Mesodermal cell (in vitro differentiated cells): ENCODE data around the gene TOGARAM2.
A peak's percentile ranks its signal among the peaks of the same experiment; 100 is the strongest.

Experiments used
- H3K27ac ChIP-seq: 2 replicates; pipeline ENCODE4 v1.7.0; 2013; ENCODE audit warnings: mild to moderate bottlenecking, low read depth, low read length, moderate library complexity; ENCODE audit not compliant: severe bottlenecking
- H3K36me3 ChIP-seq: 2 replicates; pipeline ENCODE4 v1.7.1; 2013; ENCODE audit warnings: mild to moderate bottlenecking, low read length, moderate library complexity; ENCODE audit not compliant: control insufficient read depth, insufficient read depth
- H3K4me1 ChIP-seq: one replicate; pipeline ENCODE4 v1.7.1; 2013; ENCODE audit warnings: mild to moderate bottlenecking, low read length; ENCODE audit not compliant: insufficient read depth, control insufficient read depth, poor library complexity, severe bottlenecking
- H3K4me3 ChIP-seq: 2 replicates; pipeline ENCODE4 v1.7.0; 2013; ENCODE audit warnings: low read length, control low read depth, mild to moderate bottlenecking; ENCODE audit not compliant: insufficient read depth, poor library complexity, severe bottlenecking; ENCODE audit errors: extremely low read depth
- H3K9me3 ChIP-seq: 2 replicates; pipeline ENCODE4 v1.7.1; 2013; ENCODE audit warnings: mild to moderate bottlenecking, low read length, moderate library complexity; ENCODE audit not compliant: control insufficient read depth
- WGBS, 2 experiments: methylation state at CpG; one replicate each; pipeline ENCODE4 v1.1.5; 2013; ENCODE audit warnings: missing lambda C conversion rate in 2 of 2; ENCODE audit not compliant: insufficient coverage in 2 of 2; 5-methylcytosine and 5-hydroxymethylcytosine counted together

TOGARAM2 gene

GRCh38 chr2:29056452-29056851, 75.4 kb downstream of the TOGARAM2 start:
- H3K4me1 ChIP-seq, result no peaks in the 10 kb centered on the region
- H3K27ac ChIP-seq, result peak overlapping the region; percentile 65
- no peak overlapping the region for H3K4me3 ChIP-seq
- no peaks in the 10 kb centered on the region for H3K36me3 ChIP-seq
- H3K9me3 ChIP-seq, result no peaks in the 10 kb centered on the region
- 93 to 100% methylated on average over 2 to 5 of the region's 5 CpGs for WGBS, 2 experiments

GRCh38 chr2:29057006-29057405, 75.9 kb downstream of the TOGARAM2 start:
- H3K27ac ChIP-seq, result no peak overlapping the region
- H3K4me3 ChIP-seq, result no peak overlapping the region
- H3K36me3 ChIP-seq, result no peaks in the 10 kb centered on the region
- no peaks in the 10 kb centered on the region for H3K4me1 ChIP-seq
- 77 to 90% methylated on average over 1 of the region's 4 CpGs for WGBS, 2 experiments
- H3K9me3 ChIP-seq, result no peaks in the 10 kb centered on the region

GRCh38 chr2:29059624-29060023, 78.5 kb downstream of the TOGARAM2 start:
- no peak overlapping the region for H3K4me3 ChIP-seq
- H3K4me1 ChIP-seq, result no peaks in the 10 kb centered on the region
- no peaks in the 10 kb centered on the region for H3K36me3 ChIP-seq
- 100% methylated on average over 1 of the region's 1 CpG; no CpG with 5 or more reads in 1 of the 2 experiments for WGBS, 2 experiments
- no peaks in the 10 kb centered on the region for H3K9me3 ChIP-seq
- no peak overlapping the region for H3K27ac ChIP-seq

- no peak overlapping the region for H3K27ac ChIP-seq
- H3K4me3 ChIP-seq, result no peak overlapping the region
- 79 to 82% methylated on average over 6 to 7 of the region's 9 CpGs for WGBS, 2 experiments
- H3K4me1 ChIP-seq, result no peaks in the 10 kb centered on the region
- no peaks in the 10 kb centered on the region for H3K36me3 ChIP-seq
- no peaks in the 10 kb centered on the region for H3K9me3 ChIP-seq
These were observed 79.3 kb downstream of the TOGARAM2 start for GRCh38 chr2:29060441-29060840.

GRCh38 chr2:29061176-29061575, 80.1 kb downstream of the TOGARAM2 start:
- no peaks in the 10 kb centered on the region for H3K4me1 ChIP-seq

GRCh38 chr2:29061616-29062015, 80.5 kb downstream of the TOGARAM2 start:
- no peak overlapping the region for H3K4me3 ChIP-seq
- no peaks in the 10 kb centered on the region for H3K9me3 ChIP-seq
- H3K4me1 ChIP-seq, result no peaks in the 10 kb centered on the region
- WGBS, 2 experiments, result 100% methylated on average over 1 to 2 of the region's 3 CpGs
- no peak overlapping the region for H3K27ac ChIP-seq
- H3K36me3 ChIP-seq, result no peaks in the 10 kb centered on the region

More at GRCh38 chr2:29061176-29061575, 80.1 kb downstream of the TOGARAM2 start:
- no peak overlapping the region for H3K4me3 ChIP-seq
- no peak overlapping the region for H3K27ac ChIP-seq
- no peaks in the 10 kb centered on the region for H3K9me3 ChIP-seq
- WGBS, 2 experiments, result 80 to 100% methylated on average over 1 to 3 of the region's 6 CpGs
- no peaks in the 10 kb centered on the region for H3K36me3 ChIP-seq

GRCh38 chr2:29062371-29062770, 81.3 kb downstream of the TOGARAM2 start:
- Histone ChIP-seq H3K4me3 (no peak overlapping the region), H3K9me3 (no peaks in the 10 kb centered on the region), H3K36me3 (no peaks in the 10 kb centered on the region), H3K4me1 (no peaks in the 10 kb centered on the region), H3K27ac (no peak overlapping the region)
- WGBS, 2 experiments, result 93% methylated on average over 10 of the region's 10 CpGs

- no peak overlapping the region for H3K4me3 ChIP-seq
- H3K4me1 ChIP-seq, result no peaks in the 10 kb centered on the region
- 82 to 98% methylated on average over 4 to 6 of the region's 6 CpGs for WGBS, 2 experiments
- no peaks in the 10 kb centered on the region for H3K36me3 ChIP-seq
- no peak overlapping the region for H3K27ac ChIP-seq
- no peaks in the 10 kb centered on the region for H3K9me3 ChIP-seq
These were observed 82.0 kb downstream of the TOGARAM2 start for GRCh38 chr2:29063056-29063455.

- 90% methylated on average over 19 to 20 of the region's 20 CpGs for WGBS, 2 experiments
- Histone ChIP-seq H3K9me3 (no peaks in the 10 kb centered on the region), H3K4me1 (no peaks in the 10 kb centered on the region), H3K4me3 (no peak overlapping the region), H3K27ac (no peak overlapping the region), H3K36me3 (no peaks in the 10 kb centered on the region)
These were observed 82.7 kb downstream of the TOGARAM2 start for GRCh38 chr2:29063646-29064345.

- Histone ChIP-seq H3K9me3 (no peaks in the 10 kb centered on the region), H3K4me3 (no peak overlapping the region), H3K27ac (no peak overlapping the region), H3K36me3 (no peaks in the 10 kb centered on the region), H3K4me1 (no peaks in the 10 kb centered on the region)
- WGBS, 2 experiments, result 90 to 96% methylated on average over 2 to 4 of the region's 4 CpGs
These were observed 83.2 kb downstream of the TOGARAM2 start for GRCh38 chr2:29064346-29064715.

- Histone ChIP-seq H3K4me1 (no peaks in the 10 kb centered on the region), H3K36me3 (no peaks in the 10 kb centered on the region), H3K9me3 (no peaks in the 10 kb centered on the region), H3K4me3 (no peak overlapping the region), H3K27ac (no peak overlapping the region)
- WGBS, 2 experiments, result 81 to 86% methylated on average over 10 to 11 of the region's 11 CpGs
These were observed 83.6 kb downstream of the TOGARAM2 start for GRCh38 chr2:29064746-29065067.
